Right renal cortex interstitium (tissue), 3 donors: ENCODE results near the gene AIRE. TPM values are rescaled to one million over a fixed set of nuclear protein-coding genes. Genes with fewer than 3 reads are reported as not detected.
"Not testable (repeated sequence)": the region's sequence is repeated elsewhere in the genome, so short reads cannot be mapped to it uniquely, and the experiment has no call there.

ENCODE experiments used
- DNase-seq, 3 donors: peaks; one replicate each; pipeline ENCODE4 v3.0.0-alpha.2; 2013; ENCODE audit warnings: low read depth in 3 of 3, low spot score in 2 of 3
- polyA plus RNA-seq, 3 donors: library from polyadenylated mRNA; unstranded; fragments of 120-200 nt; gene quantifications; one replicate each; pipeline ENCODE4 v1.2.1, GENCODE V29; 2013; ENCODE audit not compliant: insufficient read length in 3 of 3

The AIRE gene
- polyA plus RNA-seq, 3 donors: 0.24 to 0.37 (median 0.32) TPM

DNA sequence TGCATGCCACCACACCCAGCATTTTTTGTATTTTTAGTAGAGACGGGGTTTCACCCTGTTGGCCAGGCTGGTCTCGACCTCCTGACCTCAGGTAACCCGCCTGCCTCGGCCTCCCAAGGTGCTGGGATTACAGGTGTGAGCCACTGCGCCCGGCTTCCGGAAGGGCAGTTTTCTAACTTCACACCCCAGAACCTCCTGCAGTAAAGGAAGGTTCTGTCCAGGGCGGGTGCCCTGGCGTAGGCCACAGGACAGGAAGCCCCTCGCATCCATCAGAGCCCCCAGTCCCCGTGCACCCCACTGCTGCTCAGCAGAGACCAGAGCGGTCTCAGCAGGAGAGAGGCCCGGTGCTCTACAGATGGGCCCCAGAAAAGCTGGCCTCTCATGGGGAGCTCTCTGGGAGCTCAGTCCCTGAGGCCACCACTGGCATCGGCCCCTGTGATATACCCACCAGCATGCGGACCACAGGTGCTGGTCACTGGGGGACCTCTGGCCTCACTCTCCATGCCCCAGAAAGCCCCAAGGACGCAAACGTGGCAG is 19.9 kb upstream of the AIRE start:
- DNase-seq: no peak

DNA sequence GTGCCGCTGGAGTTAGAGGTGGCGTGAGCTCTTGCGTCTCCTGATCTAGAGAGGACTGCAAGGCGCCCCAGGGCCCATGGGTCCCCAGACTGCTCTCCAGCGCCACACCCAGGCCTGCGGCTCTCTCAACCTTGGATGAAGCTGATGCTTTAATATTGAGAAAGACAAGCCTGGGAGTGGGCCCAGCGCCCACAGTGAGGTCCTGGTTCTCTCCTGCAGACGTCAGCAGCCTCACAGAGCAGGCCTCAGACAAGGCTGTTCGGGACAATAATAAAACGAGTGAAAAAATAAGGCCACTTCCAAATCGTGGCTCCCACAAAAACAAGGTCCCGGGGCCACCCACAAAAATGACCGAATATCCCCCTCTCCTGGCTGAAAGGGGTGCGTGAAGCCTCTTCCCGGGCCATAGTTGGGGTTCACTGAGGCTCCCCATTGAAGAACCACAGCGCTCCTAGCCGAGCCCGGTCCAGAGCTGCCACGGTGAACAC is 18.0 kb upstream of the AIRE start:
- no peak for DNase-seq

DNA sequence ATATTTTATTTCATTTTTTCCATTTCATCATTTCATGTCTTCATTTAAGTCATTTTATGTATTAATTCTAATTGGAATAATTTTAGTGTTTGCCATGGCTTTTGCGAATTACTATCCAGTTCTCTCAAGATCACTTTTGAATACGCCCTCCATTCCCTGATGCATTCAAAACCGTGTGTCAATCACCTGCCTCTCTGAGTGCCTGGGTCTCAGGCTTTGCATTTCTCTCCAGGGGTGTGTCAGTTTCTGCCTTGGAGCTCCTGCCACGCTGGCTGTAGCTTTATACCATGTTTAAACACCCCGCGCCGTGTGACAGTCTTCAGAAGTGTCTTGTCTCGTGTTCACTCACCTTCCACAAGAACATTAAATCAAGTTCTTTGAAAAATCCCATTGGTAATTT is 16.6 kb upstream of the AIRE start:
- DNase-seq: no peak

DNA sequence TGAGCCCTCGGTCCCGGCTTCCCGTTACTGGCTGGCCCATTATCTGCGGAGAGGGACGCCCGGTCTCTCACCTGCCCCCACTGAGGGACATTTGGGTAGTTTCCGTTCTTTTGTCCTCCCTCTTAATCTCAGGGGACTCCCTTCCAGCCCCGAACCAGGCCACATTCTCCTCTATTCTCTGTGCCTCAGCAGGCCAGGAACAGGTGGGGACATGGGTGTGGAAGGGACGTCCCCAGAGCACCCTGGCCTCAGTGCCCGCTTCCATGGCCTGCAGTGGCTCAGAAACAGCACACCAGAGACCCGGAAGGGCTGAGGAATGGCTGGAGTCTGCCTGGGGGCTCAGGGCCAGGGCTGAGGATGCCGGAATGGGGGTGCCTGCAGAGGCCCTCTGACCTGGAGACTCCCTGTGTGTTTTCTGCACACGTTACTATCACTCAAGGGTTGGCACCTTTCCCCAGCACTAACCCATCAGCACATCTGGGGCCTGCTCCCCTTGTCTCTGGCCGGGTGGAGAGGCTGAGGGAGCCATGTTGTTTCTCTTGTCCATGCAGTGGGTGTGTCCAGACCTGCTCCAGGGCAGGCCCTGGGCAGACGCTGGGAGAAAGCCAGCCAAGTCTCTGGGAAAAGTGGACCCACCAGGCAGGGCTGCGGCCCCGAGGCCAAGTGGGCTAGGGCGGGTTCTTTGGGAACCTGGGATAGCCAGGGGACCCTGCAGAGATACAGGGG is 14.0 kb upstream of the AIRE start:
- DNase-seq: no peak

DNA sequence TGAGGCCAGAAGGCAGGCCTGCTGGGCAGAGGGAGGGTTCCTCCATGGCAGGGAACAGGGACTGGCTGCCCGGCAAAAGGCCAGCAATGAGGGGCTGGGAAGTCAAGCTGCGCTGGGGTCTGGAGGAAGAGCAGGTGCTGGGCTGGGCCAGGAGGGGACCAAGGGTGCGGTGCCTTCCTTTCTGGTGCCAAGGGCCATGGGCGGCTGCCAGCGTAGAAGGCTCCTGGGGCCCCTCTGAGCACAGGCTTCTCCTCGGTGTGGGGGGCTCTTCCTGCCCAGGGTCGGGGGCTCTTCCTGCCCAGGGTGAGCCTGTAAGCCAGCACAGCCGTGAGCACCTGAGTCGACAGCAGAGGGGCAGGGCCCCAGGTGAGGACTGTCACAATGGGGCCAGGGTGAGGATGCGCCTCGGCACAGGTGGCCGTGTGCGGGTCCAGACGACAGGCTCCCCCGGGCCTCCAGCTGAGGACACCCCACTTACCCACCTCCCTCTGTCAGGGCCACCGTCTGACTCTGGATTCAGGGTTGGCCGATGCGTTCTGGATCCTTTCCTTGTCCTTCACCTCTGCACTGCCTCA is 13.3 kb upstream of the AIRE start:
- DNase-seq: no peak

DNA sequence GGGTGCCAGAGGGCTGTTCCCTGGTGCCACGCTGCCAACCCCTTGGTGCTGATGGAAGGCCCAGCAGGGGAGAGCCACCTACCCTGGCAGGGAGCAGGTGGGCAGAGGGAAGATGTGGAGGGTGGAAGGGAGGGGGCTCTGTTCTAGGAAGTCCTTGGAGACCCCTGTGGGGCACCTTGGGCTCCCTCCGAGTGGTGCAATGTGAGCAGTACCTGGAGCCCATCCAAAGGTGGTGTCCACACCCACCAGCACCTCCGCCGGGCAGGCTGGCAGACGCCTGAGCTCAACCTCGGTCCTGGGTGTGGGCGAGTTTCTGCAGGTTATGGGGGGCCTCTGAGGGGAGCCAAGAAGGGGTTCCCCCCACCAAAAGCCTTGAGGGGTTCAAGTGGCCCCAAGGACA is 12.6 kb upstream of the AIRE start:
- no peak for DNase-seq

DNA sequence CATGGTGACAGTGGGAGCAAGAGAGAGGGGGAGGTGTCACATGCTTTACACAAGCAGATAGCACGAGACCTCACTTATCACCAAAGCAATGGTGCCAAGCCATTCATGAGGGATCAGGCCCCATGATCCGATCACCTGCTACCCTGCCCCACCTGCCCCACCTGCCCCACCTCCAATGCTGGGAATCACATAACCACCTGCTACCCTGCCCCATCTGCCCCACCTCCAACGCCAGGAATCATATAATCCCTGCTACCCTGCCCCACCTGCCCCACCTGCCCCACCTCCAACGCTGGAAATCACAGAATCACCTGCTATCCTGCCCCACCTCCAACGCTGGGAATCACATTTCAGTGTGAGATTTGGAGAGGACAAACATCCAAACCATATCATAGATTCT is 10.6 kb upstream of the AIRE start:
- DNase-seq: no peak

DNA sequence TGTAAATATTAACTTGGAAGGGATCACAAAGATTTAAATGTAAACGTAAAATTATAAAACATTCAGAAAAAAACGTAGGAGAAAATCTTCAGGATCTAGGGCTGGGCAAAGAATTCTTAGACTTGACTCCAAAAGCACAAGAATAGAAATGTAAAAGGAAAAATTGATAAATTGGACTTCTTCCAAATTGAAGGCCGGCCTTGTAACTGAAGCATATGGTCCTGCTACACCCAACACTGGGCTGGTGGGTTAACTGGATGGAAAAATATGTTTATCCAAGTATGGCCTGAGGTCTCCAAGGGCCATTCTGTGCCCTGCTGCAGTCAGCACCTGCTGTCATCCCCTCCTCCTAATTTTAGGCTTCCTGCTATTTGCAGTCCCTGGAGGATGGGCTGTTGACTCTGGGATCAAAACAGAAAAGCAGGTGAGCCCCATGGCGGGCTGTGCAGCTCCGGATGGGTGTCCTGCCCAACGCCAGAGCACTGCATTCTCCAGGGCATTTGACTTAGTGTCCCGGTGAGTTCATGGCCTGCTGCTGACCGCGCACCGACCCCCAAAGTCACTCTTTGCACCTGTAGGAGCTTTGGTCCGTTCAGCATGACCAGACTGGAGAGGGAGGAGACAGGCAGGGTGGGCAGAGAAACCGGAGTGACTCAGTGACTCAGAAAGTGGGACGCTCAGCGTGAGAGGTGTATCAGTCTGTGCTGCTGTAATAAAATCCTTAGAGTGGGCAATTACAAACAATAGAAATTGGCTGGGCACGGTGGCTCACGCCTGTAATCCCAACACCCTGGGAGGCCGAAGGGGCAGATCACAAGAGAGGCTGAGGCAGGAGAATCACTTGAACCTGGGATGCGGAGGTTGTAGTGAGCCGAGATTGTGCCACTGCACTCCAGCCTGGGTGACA is 6.1 kb upstream of the AIRE start:
- no peak for DNase-seq

DNA sequence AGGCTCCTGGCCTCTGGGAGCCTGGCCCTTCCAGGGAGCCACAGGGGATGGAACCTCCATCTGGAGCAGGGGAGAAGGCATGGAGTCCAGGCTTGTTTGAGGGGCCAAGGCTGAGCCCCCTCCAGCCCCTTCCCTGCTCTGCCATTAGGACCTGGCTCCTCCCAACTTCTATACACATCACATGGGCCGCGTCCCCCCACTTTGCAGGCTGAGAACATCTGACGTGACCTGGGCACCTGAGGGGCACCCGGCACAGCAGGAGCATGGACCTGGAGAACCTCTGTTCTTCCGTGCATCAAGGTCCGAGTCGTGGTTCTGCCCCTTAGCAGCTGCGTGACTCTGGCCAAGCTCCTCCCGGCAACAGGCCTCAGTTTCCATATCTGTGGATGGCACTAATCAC is 3.9 kb upstream of the AIRE start:
- DNase-seq: no peak

DNA sequence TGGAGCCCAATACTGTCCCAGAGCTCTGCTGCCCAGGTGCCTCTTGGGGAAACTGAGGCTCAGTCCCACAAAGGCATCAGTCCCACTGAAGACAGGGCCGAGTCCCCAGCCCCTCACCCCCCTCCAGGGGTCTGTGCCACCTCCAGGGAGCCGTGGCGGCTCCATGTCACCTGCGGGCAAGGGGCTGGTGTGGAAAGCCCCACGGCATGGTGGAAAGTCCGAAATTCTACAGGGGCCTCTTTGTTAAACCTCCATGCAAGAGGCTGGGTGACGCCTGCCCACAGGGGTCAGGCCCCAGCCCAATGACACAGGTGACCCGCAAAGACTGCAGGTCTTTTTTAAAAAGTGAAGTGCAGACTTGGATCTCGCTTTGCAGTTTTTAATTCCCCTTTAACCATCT is 3.3 kb upstream of the AIRE start:
- DNase-seq: no peak

DNA sequence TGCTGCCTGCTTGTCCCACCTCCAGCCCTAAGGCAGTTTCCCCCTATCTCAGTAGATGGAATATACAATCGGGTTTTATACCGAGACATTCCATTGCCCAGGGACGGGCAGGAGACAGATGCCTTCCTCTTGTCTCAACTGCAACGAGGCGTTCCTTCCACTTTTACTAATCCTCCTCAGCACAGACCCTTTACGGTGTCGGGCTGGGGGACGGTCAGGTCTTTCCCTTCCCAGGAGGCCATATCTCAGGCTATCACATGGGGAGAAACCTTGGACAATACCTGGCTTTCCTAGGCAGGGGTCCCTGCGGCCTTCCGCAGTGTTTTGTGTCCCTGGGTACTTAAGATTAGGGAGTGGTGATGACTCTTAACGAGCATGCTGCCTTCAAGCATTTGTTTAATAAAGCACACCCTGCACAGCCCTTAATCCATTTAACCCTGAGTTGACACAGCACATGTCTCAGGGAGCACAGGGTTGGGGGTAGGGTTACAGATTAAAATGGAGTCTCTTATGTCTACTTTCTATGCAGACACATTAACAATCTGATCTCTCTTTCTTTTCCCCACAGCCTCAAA is 2.4 kb upstream of the AIRE start:
- DNase-seq: not testable (repeated sequence)

DNA sequence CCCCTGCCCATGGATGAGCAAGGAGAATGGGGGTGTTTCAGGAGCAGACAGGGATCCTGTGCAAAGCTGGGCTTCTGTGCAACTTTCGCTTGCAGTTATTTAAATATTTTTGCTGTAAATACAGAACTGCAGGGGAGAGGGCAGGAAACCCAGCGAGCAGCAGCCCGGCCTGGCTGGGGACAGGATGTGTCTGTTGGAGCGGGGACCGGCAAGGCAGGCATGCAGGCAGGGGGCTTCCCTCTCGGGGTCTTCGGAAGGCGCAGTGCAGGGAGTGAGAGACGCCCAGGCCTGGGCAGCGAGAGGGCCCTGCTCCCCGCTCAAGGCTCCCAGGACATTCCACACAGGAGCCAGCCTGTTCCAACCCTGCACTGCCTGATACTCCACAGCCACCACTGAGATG is 1.7 kb upstream of the AIRE start:
- no peak for DNase-seq

DNA sequence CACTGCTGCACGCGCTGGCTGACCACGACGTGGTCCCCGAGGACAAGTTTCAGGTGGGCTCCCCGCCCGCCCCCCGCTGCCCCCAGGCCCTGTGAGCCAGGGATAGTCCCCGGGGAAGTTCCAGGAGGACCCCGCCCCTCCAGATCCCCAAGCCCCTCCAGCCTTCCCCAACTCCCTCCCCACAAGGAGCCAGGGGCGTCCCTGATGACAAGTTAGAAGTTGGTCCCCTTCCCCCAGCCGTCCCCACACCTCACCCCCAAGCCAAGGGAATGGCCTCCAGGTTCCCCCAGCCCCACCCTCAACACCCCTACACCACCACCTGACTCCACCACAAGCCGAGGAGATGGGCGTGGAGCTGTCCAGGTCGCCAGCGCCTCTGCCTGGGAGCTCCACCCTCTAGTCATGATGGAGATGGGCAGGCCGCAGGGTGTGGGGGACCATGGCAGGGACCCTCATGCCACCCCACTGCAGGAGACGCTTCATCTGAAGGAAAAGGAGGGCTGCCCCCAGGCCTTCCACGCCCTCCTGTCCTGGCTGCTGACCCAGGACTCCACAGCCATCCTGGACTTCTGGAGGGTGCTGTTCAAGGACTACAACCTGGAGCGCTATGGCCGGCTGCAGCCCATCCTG is 525 bp downstream of the AIRE start:
- no peak for DNase-seq

DNA sequence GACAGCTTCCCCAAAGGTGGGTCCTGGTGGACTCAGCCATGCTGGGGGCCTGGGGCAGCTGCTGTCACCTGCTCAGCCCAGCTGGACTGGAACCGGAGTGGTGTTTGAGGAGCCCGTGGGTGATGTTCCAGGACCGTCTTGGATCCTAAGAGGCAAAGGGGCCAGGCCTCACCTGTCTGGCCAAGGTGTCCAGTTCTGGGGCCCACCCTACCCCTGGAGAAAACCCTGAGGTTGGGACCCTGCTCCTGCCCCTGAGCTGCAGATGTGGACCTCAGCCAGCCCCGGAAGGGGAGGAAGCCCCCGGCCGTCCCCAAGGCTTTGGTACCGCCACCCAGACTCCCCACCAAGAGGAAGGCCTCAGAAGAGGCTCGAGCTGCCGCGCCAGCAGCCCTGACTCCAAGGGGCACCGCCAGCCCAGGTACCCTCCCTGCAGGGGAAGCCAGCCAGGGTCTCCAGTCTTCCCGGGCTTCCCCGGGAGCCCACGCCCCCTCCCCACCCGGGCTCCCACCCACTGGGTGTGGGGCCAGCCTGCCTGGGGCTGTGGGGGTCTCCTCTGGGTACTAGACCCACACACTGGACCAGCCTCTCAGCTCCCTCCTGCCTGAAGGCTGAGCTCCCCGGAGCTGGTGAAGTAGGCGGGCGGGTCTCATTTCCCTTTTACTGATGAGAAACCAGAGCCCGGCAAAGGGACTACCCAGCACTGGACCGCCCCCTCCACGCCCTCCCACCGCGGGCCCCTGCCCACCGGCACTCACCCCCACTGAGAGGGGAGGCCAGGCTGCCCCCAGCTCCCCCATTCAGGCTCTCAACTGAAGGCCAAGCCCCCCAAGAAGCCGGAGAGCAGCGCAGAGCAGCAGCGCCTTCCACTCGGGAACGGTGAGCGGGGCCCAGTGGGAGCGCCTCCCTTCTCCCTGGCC is 1.3 kb downstream of the AIRE start:
- no peak for DNase-seq

DNA sequence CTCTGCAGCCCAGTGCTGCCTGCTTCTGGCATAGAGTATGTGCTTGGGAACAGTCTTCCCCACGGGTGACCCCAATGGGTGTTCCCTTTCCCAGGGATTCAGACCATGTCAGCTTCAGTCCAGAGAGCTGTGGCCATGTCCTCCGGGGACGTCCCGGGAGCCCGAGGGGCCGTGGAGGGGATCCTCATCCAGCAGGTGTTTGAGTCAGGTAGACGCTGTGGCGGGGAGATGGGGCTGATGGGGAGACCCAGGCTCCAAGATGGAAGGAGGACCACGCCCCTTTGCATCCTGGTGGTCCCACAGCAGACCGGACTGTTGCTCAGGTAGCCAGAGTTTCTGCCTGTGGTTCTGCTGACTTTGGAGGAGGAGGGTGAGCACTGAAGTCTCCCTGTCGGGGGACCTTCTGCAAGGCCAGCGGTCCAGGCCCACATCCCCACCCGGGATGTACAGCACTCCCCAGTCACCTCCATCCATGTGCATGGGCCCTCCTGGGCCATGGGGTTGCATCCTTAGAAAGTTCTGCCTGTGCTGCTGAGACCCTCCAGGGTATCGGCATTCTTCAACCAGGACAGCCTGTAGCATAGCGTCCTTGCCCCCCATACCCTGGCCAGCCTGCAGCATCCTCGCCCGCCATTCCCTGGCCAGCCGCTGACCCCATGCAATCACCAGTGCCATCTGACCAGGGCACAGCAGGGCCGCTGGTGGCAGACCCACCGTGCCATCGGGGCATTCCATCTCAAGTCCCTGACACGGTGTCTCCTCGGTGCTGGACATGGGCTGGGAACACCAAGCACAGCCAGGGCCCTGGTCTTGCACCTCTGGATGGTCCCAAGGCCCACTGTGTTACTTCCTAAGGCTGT is 2.8 kb downstream of the AIRE start:
- no peak for DNase-seq

DNA sequence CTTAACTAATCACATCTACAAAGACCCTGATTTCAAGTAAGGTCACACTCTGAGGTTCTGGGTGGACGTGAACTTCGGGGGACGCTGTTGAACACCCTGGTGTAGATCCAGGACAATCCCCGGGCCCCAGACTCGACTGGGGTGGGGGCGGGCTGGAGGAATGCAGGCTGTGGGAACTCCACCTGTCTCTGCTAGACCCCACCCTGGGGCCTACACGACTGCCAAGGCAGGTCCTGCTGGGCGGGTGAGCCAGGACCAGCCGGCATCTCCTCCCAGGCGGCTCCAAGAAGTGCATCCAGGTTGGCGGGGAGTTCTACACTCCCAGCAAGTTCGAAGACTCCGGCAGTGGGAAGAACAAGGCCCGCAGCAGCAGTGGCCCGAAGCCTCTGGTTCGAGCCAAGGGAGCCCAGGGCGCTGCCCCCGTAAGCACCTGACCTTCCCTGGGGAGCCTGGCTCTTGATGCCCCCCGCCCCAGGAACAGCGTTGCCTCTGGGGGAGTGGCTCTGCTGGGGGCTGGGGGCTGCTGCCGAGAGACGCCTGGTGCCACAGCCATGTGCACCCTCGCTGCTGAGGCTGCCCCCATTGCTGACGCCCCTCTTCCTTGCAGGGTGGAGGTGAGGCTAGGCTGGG is 3.8 kb downstream of the AIRE start:
- no peak for DNase-seq

DNA sequence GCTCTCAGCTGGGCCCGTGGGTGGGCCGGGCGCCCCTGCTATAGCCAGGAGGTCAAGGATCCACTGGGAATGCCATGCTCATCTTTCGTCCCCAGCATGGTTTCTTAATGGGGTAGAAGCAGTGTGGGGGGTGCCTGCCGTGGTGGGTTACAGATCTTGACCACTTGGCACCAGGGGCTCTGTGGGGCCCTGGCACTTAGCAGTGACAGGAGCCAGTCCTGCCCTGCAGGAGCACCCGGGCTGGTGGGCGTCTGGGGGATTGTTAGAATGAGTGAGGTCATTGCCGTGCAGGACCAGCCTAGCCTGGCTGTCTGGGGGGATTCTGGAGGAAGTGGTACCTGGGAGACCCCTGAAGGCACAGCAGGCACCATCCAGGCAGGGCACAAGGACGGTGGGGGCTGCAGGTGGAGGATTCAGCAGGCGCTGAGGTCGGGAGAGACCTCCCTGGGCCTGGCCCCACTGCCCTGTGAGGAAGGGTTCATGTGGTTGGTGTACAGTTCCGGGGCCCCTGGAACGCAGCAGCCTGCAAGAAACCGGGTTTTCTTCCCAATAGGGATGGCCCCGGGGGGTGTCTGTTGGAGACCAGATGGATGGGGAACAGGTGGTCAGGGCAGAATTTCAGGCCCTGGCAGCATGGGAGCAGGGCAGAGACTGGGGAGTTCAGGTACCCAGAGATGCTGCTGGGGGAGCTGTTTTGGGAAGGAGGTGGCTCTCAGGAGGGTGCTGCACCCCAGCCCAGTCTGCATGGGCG is 4.8 kb downstream of the AIRE start:
- DNase-seq: no peak
